Muscle layer of duodenum (tissue), 2 donors: ENCODE data around the gene TACC3.

Source experiments
- H3K27ac ChIP-seq: one replicate; pipeline ENCODE4 v1.7.0; 2013; ENCODE audit warnings: mild to moderate bottlenecking, low read length
- H3K27me3 ChIP-seq: one replicate; pipeline ENCODE4 v1.7.0; 2013; ENCODE audit warnings: low read depth, mild to moderate bottlenecking, control low read depth, low read length
- H3K36me3 ChIP-seq, 2 donors: one replicate each; pipeline ENCODE4 v1.7.0; 2013; ENCODE audit warnings: low read length in 2 of 2, control low read depth in 1 of 2, mild to moderate bottlenecking in 1 of 2; ENCODE audit not compliant: insufficient read depth in 2 of 2, control insufficient read depth in 1 of 2
- H3K4me1 ChIP-seq, 2 donors: one replicate each; pipeline ENCODE4 v1.7.0; 2013; ENCODE audit warnings: low read length in 2 of 2, mild to moderate bottlenecking in 2 of 2, control low read depth in 1 of 2, moderate library complexity in 1 of 2; ENCODE audit not compliant: insufficient read depth in 2 of 2, control insufficient read depth in 1 of 2
- H3K4me3 ChIP-seq, 2 donors: one replicate each; pipeline ENCODE4 v1.7.0; 2013; ENCODE audit warnings: low read length in 2 of 2, low read depth in 1 of 2, mild to moderate bottlenecking in 1 of 2
- H3K9me3 ChIP-seq, 2 donors: one replicate each; pipeline ENCODE4 v1.7.0; 2013; ENCODE audit warnings: low read length in 2 of 2, control low read depth in 1 of 2, mild to moderate bottlenecking in 1 of 2; ENCODE audit not compliant: control insufficient read depth in 1 of 2
- donor health status: healthy.

The TACC3 gene

DNA sequence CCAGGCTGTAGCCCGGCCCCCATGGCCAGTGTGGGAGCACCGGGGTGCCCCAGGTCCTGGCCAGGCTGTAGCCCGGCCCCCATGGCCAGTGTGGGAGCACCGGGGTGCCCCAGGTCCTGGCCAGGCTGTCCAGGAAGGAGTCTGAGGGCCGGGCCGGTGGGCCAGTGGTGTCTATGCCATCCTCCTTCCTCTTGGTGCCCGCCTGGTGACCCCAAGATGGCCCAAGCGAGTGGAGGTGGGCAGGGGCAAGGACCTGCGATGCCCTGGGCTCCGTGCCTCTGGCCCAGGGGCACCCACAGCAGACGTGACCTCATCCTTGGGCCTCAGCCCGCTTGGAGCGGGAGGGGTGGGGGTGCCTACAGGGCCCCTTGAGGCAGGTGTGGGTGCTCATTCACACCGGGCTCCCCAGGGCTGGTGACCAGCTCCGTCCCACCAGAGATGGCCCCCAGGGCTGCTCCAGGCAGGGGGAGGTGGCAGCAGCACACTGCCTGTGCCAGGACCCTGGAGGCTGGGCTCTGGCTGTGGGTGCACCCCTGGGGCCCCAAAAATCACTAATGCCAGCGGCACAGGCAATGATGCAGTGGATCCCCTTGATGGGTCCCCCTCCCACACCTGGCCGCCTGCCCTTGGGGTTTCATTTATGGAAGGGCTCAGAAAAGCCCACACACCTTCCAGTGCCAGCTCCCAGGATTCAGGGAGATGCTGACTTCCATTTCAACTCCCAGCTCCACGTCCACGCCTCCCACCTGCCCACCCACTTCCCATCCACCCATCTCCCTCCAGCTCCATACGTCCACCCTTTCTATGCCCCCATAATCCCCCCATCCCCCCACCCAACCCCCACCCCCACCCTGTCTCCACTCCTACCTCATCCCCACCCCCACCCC is 35.8 kb downstream of the TACC3 start:
- H3K27ac ChIP-seq, result no peak overlapping the region
- no peak overlapping the region for H3K4me3 ChIP-seq
- no peaks in the 10 kb centered on the region for H3K4me1 ChIP-seq
- no peaks in the 10 kb centered on the region for H3K27me3 ChIP-seq
- H3K36me3 ChIP-seq, result no peaks in the 10 kb centered on the region
- no peaks in the 10 kb centered on the region for H3K9me3 ChIP-seq

DNA sequence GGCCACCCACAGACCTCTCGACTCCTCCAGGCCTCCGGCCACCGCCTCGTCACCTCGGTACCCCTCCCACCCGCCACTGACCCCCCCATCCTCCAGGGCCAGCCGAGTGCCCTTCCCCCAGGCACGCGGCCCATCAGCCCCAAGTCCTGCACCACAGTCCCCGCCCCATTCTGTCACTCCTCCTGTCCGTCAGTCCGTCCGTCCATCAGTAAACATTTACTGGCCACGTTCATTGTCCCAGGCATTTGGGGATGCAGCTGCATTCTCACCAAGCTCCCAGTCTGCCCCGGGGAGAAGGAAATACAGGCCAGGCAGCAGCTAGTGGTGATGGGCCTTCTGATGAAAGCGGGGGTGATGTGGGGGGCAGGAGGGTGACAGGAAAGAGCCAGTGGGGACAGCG is 36.5 kb downstream of the TACC3 start:
- Histone ChIP-seq H3K9me3 (no peaks in the 10 kb centered on the region), H3K27ac (no peak overlapping the region), H3K4me3 (no peak overlapping the region), H3K36me3 (no peaks in the 10 kb centered on the region), H3K27me3 (no peaks in the 10 kb centered on the region), H3K4me1 (no peaks in the 10 kb centered on the region)

DNA sequence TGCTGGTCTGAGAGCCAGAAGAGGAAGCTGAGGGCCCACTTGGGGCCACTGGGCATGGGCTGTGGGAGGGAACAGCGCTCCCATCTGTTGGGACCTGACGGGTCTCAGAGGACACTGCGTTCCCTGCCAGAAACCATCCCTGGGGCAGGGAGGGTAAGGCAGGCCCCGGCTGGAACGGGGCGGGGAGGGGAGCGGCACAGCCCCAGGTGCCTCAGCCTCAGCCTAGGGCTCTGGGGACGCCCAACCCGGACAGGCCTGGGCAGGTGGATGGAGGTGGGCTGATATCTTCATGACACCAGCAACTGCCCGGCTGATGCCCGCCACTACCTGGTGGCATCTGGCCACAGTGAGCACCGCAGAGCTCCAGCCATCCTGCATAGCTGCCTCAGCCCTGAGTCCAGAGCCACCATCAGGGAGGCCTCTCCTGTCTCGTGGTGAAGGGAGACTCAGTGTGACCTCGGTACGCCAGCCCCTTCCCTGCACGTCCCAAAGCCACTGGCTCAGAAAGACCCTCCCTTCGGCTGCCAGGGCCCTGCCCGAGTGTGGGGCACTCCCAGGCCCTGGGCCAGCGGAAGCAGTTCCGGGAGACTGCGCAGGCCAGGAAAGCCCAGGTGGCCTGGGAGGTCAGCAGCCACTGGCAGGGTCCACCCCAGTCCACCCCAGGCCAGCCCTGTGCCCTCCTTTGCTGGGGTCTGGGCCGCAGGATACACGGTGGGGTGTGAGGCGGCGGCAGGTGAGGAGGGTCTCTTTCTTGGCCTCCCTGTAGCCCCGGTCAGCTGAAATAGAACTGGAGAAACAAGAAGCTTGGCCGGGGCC is 37.2 kb downstream of the TACC3 start:
- Histone ChIP-seq H3K27me3 (no peaks in the 10 kb centered on the region), H3K4me3 (no peak overlapping the region), H3K27ac (no peak overlapping the region), H3K9me3 (no peaks in the 10 kb centered on the region), H3K36me3 (no peaks in the 10 kb centered on the region), H3K4me1 (no peaks in the 10 kb centered on the region)

DNA sequence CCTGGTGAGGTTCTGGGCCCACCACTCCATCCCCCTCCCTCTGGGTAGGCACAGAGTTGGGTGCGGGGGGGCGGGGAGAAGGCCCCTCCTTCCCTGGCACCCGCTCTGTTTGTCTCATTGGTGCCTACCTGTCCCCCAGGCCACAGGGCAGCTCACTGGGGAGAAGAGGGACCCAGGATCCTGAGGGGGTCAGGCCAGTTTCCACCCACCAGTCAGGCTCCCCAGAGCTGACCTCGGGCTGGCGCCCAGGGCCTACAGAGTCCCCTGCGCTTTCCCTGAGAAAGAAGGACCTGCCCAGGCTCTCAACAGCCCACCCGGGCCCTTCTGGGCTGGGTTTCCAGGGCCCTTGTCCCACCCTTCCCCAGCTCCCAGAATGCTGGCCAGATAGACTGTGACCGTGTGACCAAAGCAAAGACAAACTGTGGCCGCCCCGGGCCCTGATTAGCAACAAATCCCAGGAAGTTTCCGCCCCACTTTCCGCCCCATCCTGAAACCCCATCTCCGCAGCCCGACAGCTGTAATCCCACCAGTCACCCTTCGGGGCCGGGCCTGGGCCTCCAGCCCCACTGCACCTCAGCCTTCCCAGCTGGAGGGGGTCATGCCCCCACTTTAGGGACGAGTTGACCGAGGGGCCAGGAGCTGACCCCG is 38.0 kb downstream of the TACC3 start:
- H3K9me3 ChIP-seq, result no peaks in the 10 kb centered on the region
- H3K36me3 ChIP-seq, result no peaks in the 10 kb centered on the region
- H3K27ac ChIP-seq, result no peak overlapping the region
- peaks cover 0 to 4% of the 10 kb centered on the region in 2 donors for H3K4me1 ChIP-seq
- no peak overlapping the region for H3K4me3 ChIP-seq
- no peaks in the 10 kb centered on the region for H3K27me3 ChIP-seq

DNA sequence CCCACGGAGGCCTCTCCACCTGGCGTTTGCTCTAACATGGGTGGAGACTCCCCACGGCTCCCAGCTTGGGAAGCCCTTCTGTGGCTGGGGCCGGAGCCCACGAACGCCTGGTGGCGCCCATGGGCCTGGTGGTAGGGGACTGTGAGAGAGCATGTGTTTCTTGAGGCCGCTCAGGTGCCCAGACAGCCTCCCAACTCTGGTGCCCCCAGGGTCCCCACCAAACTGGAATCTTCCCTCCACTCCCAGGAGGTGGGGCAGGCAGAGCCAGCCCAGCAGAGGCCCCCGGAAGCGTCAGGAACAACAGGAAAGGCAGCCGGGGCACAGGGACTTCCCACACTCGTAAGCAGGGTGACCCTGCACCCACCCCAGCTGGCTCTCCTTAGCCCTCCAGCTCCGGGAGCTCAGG is 38.5 kb downstream of the TACC3 start:
- no peaks in the 10 kb centered on the region for H3K36me3 ChIP-seq
- H3K9me3 ChIP-seq, result no peaks in the 10 kb centered on the region
- no peaks in the 10 kb centered on the region for H3K27me3 ChIP-seq
- no peak overlapping the region for H3K27ac ChIP-seq
- H3K4me3 ChIP-seq, result no peak overlapping the region
- H3K4me1 ChIP-seq, result peaks cover 0 to 4% of the 10 kb centered on the region in 2 donors

DNA sequence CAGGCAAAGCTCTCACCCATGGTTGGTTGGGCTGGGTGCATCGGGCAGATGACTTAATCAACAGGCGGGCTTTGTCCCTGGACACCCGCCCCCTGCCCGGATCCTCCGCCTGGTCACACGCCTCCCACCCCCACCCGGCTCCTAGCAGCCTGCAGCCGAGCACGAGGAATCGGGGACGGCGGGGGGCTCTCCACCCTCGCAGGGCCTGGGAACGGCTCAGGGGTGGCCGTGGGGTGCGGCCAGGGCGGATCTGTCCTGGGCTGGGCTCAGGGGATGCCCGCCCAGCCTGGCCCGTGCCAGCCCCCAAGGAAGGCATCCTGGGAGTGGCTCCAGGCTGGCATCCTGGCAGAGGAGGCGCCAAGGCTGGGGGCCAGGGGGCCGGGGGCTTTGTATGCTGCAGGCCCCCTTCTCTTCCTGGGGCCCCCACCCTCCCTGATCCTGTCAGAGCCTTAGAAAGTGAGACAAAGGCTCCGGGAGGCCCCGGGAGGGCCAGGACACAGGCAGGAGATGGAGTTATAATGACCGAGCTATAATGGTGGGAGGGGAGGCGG is 39.3 kb downstream of the TACC3 start:
- no peak overlapping the region for H3K4me3 ChIP-seq
- no peaks in the 10 kb centered on the region for H3K36me3 ChIP-seq
- H3K27ac ChIP-seq, result no peak overlapping the region
- H3K4me1 ChIP-seq, result peaks cover 0 to 4% of the 10 kb centered on the region in 2 donors
- H3K27me3 ChIP-seq, result no peaks in the 10 kb centered on the region
- no peaks in the 10 kb centered on the region for H3K9me3 ChIP-seq

DNA sequence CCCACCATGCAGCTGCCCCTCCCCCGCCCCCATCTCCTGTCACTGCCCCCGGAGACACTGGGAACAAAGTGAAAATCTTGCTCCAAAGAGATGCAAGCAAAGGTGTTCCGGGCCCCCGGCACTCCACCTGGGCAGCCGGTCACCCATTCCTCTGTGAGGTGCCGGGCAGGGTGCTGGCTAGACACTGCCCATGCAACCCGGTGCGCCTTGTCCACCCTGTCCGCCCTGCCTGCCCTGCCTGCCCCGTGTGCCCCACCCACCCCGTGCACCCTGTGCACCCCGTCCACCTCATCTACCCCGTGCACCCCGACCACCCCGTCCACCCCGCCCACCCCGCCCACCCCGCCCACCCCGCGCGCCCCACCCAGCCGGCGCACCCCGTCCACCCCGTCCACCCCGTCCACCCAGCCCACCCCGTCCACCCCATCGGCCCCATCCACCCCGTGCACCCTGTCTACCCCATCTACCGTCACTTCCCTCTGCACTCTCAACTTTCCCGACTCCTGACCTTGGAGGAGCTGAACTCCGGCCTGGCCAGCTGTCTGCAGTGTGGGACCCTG is 39.9 kb downstream of the TACC3 start:
- H3K27me3 ChIP-seq, result no peaks in the 10 kb centered on the region
- H3K4me3 ChIP-seq, result no peak overlapping the region
- H3K36me3 ChIP-seq, result no peaks in the 10 kb centered on the region
- H3K9me3 ChIP-seq, result no peaks in the 10 kb centered on the region
- no peak overlapping the region for H3K27ac ChIP-seq
- H3K4me1 ChIP-seq, result peaks cover 0 to 4% of the 10 kb centered on the region in 2 donors

DNA sequence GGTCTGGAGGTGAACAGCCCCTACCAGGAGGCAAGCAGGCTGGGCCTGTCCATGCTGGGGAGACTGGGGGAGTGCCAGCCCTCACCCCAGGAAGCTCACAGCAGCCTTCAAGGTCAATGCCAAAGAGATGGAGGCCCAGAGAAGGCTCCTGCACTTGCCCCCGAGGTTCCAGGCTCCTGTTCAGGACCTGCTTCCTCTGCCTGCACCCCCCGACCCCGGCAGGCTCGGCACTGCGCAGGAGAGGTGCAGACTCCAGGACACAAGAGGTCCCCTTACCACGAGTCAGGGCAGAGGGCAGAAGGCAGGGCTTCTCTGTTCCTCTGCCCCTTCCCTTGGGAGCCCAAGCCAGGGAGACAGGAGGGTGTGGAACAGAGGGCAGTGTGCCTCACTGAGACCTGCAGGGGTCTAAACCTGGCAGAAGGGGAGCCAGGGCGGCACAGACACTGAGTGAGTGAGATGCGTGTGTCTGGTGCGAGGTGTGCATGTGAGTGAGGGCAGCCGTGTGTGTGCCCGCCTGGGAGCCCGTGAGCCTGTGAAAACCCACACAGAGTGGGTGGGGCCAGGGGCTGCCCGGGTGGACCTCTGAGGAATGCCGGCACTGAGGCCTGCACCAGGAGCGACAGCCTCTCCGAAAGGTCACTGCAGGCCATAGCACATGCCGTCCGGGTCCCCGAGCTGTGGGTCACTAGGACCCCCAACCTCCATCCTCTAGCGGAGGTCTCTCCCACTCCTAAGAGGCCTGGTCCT is 41.1 kb downstream of the TACC3 start:
- Histone ChIP-seq H3K4me3 (no peak overlapping the region), H3K4me1 (peaks cover 0 to 4% of the 10 kb centered on the region in 2 donors), H3K27me3 (no peaks in the 10 kb centered on the region), H3K36me3 (no peaks in the 10 kb centered on the region), H3K9me3 (no peaks in the 10 kb centered on the region), H3K27ac (no peak overlapping the region)

DNA sequence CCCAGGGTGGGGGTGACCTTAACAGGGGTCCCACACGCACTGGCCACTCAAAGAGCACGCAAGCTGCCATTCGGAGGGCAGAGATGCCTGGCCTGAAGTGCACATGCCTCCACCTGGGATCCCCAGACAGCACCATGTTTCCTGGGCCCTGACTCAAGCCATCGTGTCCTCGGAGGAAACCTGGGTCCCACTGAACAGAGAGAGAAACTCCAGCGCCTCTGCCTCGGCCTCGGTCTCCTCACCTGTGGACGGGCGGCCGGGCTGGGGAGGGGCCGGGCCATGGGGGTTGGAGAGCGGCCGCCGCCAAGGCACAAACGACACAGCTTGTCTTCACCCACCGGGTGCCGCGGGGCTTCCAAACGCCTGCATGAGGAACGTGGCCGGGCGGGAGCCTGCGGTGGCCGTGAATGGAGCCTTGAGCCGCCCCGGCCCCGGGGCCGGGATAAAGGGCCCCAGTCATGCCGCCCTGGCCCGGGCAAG is 41.8 kb downstream of the TACC3 start:
- Histone ChIP-seq H3K27ac (no peak overlapping the region), H3K4me1 (peaks cover 0 to 8% of the 10 kb centered on the region in 2 donors), H3K36me3 (no peaks in the 10 kb centered on the region), H3K27me3 (peaks cover 2% of the 10 kb centered on the region), H3K9me3 (no peaks in the 10 kb centered on the region), H3K4me3 (no peak overlapping the region)

DNA sequence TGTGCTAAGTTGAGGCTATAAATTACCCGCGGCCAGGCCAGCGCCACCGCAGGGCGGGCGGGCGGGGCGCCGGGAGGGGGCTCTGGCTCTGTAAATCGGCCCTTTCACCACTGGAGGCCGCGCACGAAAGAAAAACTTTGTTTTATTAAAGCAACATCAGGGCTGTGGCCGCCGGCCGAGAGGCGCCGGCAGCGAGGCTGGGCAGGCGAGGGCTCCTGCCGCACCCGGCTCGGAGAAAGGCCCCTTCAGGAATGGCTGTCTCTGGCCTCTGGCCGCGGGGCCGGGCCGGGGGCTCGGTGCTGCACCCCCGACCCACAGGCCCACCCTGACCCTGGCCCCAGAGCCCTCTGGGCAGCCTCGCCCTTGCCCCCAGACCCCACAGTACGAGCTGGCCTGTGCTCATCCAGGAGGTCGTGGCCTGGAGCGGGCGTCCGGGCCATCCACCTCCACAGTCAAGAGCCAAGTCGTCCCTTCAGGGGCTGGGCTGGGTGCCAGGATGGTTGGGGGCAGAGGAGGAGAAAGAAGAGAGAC is 42.3 kb downstream of the TACC3 start:
- H3K4me3 ChIP-seq, result no peak overlapping the region
- no peaks in the 10 kb centered on the region for H3K9me3 ChIP-seq
- H3K36me3 ChIP-seq, result no peaks in the 10 kb centered on the region
- H3K4me1 ChIP-seq, result peaks cover 0 to 10% of the 10 kb centered on the region in 2 donors
- peaks cover 5% of the 10 kb centered on the region for H3K27me3 ChIP-seq
- no peak overlapping the region for H3K27ac ChIP-seq
